PFSK-1 (cell line): ENCODE measurements around the gene LYPD5.

Source experiments
- POLR2AphosphoS5 ChIP-seq: IDR thresholded peaks from 2 replicates; pipeline ENCODE4 v1.6.1; 2012; ENCODE audit warnings: low read depth, mild to moderate bottlenecking, control low read depth, low read length, moderate library complexity
- TAF1 ChIP-seq: IDR thresholded peaks from 2 replicates; pipeline ENCODE4 v1.6.1; 2012; ENCODE audit warnings: low read length, control low read depth, borderline replicate concordance; ENCODE audit not compliant: insufficient read depth
- TF ChIP-seq, protein P1 (sequence below), 2 experiments: IDR thresholded peaks; 2 replicates each; pipeline versions ENCODE4 v1.6.1 to v1.8.0; 2011 to 2012; ENCODE audit warnings: low read depth in 2 of 2, low read length in 2 of 2, control low read depth in 1 of 2, inconsistent platforms in 1 of 2, mild to moderate bottlenecking in 1 of 2, moderate library complexity in 1 of 2; ENCODE audit not compliant: insufficient read depth in 1 of 2

DNA sequence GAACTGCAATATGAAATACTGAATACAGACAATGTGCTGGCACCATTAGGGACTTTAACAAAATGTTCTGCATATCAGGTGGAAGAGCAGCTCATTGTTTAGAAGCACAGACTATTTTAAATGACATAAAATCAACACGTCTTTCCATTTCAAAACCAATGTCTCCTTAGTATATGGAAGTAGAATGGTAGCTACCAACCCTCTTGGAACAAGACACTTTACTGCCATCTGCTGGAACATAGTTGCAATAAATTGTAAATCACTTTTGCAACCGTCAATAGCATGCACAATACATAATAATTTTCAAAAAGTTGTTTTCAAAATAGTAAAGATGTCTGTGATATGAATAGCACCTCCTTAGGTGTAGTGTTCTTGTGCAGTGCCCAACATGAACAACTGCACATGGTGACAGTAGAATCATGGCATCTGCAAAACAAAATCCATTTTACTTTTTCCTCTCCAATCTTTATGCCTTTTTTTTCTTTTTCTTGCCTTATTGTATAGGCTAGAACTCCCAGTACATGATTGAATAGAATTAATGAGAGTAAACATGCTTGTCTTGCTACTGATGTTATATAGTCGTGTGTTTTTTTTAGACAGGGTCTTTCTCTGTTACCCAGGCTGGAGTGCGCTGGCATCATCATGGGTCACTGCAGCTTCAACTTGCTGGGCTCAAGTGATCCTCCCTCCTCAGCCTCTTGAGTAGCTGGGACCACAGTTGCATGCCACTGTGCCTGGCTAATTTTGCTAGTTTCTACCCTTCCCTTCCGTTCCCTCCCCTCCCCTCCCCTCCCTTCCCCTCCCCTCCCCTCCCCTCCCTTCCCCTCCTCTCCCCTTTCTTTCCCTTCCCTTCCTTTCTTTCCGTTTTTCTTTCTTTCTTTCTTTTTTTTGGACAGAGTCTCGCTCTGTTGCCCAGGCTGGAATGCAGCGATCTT, 7.8 kb upstream of the LYPD5 start:
- TF ChIP-seq, protein P1, sequence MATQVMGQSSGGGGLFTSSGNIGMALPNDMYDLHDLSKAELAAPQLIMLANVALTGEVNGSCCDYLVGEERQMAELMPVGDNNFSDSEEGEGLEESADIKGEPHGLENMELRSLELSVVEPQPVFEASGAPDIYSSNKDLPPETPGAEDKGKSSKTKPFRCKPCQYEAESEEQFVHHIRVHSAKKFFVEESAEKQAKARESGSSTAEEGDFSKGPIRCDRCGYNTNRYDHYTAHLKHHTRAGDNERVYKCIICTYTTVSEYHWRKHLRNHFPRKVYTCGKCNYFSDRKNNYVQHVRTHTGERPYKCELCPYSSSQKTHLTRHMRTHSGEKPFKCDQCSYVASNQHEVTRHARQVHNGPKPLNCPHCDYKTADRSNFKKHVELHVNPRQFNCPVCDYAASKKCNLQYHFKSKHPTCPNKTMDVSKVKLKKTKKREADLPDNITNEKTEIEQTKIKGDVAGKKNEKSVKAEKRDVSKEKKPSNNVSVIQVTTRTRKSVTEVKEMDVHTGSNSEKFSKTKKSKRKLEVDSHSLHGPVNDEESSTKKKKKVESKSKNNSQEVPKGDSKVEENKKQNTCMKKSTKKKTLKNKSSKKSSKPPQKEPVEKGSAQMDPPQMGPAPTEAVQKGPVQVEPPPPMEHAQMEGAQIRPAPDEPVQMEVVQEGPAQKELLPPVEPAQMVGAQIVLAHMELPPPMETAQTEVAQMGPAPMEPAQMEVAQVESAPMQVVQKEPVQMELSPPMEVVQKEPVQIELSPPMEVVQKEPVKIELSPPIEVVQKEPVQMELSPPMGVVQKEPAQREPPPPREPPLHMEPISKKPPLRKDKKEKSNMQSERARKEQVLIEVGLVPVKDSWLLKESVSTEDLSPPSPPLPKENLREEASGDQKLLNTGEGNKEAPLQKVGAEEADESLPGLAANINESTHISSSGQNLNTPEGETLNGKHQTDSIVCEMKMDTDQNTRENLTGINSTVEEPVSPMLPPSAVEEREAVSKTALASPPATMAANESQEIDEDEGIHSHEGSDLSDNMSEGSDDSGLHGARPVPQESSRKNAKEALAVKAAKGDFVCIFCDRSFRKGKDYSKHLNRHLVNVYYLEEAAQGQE (IDR thresholded peaks at IDR 0.05; ENCODE audit: insufficient read depth in 1 of 2, low read depth in 2 of 2, low read length in 2 of 2): no peak
- TF ChIP-seq POLR2AphosphoS5 (no peak), TAF1 (no peak)
